ENCODE results near the gene SLC39A11. TPM values are rescaled to one million over a fixed set of nuclear protein-coding genes. Genes with fewer than 3 reads are reported as not detected.

The SLC39A11 gene
- total RNA-seq, 2 donors from 2014 or later, result 27.8 to 39.6 TPM

DNA sequence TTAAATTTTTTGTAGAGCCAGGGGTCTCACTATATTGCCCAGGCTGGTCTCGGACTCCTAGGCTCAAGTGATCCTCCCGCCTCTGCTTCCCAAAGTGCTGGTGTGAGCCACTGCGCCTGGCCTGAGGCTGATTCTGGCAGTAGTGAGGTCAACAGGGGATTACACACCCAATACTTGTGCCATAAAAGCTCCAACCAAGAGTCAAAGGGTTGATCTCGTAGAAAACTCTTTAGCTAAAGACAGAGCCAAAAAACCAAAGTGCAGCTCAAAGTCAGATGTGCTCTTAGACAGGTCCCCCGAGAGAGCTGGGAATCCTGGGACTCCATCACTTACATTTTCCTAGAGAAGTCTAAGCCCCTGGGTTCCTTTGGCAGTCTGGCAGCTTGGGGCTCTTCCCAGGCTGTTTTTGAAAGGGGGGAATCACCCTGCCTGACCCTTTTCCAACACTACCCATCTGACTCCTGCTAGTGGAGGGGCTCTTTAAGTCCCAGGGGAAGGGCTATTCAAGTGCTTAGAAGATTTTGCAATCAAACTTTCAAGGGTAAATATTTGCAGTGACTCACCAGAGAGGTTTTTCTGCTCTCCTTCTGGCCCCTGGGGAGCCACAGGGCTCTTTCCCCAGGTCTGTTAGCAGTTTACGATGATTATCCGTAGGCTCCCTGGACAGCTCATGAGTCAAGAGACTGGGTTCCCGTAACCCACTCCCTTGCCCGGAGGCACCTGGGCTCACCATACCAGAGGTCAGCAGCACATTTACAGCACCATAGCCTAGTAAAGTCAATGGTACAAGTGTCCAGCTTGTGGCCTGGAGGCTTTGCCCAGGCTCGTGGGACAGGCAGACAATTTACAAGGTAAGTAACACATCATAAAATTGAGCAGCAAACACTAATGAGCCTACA, 408.7 kb downstream of the SLC39A11 start:
- ATAC-seq, result peak; percentile 66
- Histone ChIP-seq H3K9me3 (no peaks in the 10 kb centered on the region), H3K4me1 (peaks cover 14% of the 10 kb centered on the region), H3K4me3 (no peak overlapping the region), H3K27ac (peak overlapping the region in 3 of 4 donors; percentile 40 to 68 (median 61)), H3K27me3 (no peaks in the 10 kb centered on the region), H3K36me3 (replicated peaks in 1 of 2; ENCODE audit: insufficient read depth in 1 of 2, low read depth in 2 of 2) (no peaks in the 10 kb centered on the region)
- whole genome bisulfite sequencing, 2 donors, result 54 to 55% methylated on average over 9 to 10 of the region's 10 CpGs
- intact Hi-C loops (cut with DNase I), result no loop called here
- no peak for TF ChIP-seq POLR2A (IDR thresholded peaks at IDR 0.05)
- TF ChIP-seq, protein P1, sequence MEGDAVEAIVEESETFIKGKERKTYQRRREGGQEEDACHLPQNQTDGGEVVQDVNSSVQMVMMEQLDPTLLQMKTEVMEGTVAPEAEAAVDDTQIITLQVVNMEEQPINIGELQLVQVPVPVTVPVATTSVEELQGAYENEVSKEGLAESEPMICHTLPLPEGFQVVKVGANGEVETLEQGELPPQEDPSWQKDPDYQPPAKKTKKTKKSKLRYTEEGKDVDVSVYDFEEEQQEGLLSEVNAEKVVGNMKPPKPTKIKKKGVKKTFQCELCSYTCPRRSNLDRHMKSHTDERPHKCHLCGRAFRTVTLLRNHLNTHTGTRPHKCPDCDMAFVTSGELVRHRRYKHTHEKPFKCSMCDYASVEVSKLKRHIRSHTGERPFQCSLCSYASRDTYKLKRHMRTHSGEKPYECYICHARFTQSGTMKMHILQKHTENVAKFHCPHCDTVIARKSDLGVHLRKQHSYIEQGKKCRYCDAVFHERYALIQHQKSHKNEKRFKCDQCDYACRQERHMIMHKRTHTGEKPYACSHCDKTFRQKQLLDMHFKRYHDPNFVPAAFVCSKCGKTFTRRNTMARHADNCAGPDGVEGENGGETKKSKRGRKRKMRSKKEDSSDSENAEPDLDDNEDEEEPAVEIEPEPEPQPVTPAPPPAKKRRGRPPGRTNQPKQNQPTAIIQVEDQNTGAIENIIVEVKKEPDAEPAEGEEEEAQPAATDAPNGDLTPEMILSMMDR (IDR thresholded peaks at IDR 0.05), result no peak
- DNase-seq, result peak; percentile 17 to 71 (median 28)

GRCh38 chr17:72682605-72683004, 409.9 kb downstream of the SLC39A11 start:
- WGBS, 2 donors, result 50 to 55% methylated on average over 1 of the region's 1 CpG
- ATAC-seq, result no peak
- no peak for DNase-seq
- Histone ChIP-seq H3K27me3 (no peaks in the 10 kb centered on the region), H3K9me3 (no peaks in the 10 kb centered on the region), H3K27ac (no peak overlapping the region), H3K4me1 (peaks cover 14% of the 10 kb centered on the region), H3K36me3 (replicated peaks in 1 of 2; ENCODE audit: insufficient read depth in 1 of 2, low read depth in 2 of 2) (no peaks in the 10 kb centered on the region), H3K4me3 (no peak overlapping the region)
- TF ChIP-seq POLR2A (IDR thresholded peaks at IDR 0.05), result no peak
- TF ChIP-seq, protein P1 (IDR thresholded peaks at IDR 0.05), result no peak
- intact Hi-C loops (cut with DNase I), result no loop called here

DNA sequence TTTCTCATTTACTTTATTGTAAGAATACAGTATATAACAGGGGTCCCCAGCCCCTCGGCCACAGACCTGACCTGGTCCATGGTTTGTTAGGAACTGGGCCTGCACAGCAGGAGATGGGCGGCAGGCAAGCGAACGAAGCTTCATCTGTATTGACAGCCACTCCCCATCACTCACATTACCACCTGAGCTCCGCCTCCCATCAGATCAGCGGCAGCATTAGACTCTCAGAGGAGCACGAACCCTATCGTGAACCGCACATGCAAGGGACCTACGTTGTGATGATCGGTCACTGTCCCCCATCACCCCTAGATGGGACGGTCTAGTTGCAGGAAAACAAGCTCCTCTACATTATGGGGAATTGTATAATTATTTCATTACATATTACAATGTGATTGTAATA, 410.6 kb downstream of the SLC39A11 start:
- TF ChIP-seq, protein P1 (IDR thresholded peaks at IDR 0.05), result no peak
- no peak for TF ChIP-seq POLR2A (IDR thresholded peaks at IDR 0.05)
- Histone ChIP-seq H3K9me3 (no peaks in the 10 kb centered on the region), H3K4me1 (peaks cover 14% of the 10 kb centered on the region), H3K36me3 (replicated peaks in 1 of 2; ENCODE audit: insufficient read depth in 1 of 2, low read depth in 2 of 2) (no peaks in the 10 kb centered on the region), H3K27ac (no peak overlapping the region), H3K4me3 (no peak overlapping the region), H3K27me3 (no peaks in the 10 kb centered on the region)
- no peak for DNase-seq
- WGBS, 2 donors, result 82 to 91% methylated on average over 8 to 12 of the region's 12 CpGs
- intact Hi-C loops (cut with DNase I), result no loop called here
- no peak for ATAC-seq

GRCh38 chr17:72677714-72678390, 414.6 kb downstream of the SLC39A11 start:
- Histone ChIP-seq H3K27ac (no peak overlapping the region), H3K27me3 (no peaks in the 10 kb centered on the region), H3K36me3 (replicated peaks in 1 of 2; ENCODE audit: insufficient read depth in 1 of 2, low read depth in 2 of 2) (no peaks in the 10 kb centered on the region), H3K4me3 (no peak overlapping the region), H3K9me3 (no peaks in the 10 kb centered on the region), H3K4me1 (no peaks in the 10 kb centered on the region)
- TF ChIP-seq, protein P1 (IDR thresholded peaks at IDR 0.05), result no peak
- TF ChIP-seq POLR2A (IDR thresholded peaks at IDR 0.05), result no peak
- intact Hi-C loops (cut with DNase I), result loop anchor here (10.0 kb wide), 1 partner anchor 63 kb away; no protein-coding TSS in a partner anchor
- ATAC-seq (no peak), DNase-seq (no peak)
- WGBS, 2 donors, result 87 to 90% methylated on average over 12 of the region's 12 CpGs

Data from body of pancreas (tissue), 4 donors.